HG02973 (cell line): ENCODE data around the gene JAG1.
"Not testable (repeated sequence)": the region's sequence is repeated elsewhere in the genome, so short reads cannot be mapped to it uniquely, and the experiment has no call there.

Source experiments
- ATAC-seq: cut with Tn5 transposase; IDR thresholded peaks from one replicate; pipeline ENCODE4 v1.9.1; 2021; ENCODE audit warnings: moderate library complexity; ENCODE audit not compliant: unreplicated experiment

JAG1 gene

GRCh38 chr20:10590446-10590845, 83.4 kb downstream of the JAG1 start:
- ATAC-seq: not testable (repeated sequence)
